ENCODE results near the gene TRAPPC11. TPM values are rescaled to one million over a fixed set of nuclear protein-coding genes. Genes with fewer than 3 reads are reported as not detected.
A peak's percentile ranks its signal among the peaks of the same experiment; 100 is the strongest.

TRAPPC11 gene
- total and polyA plus RNA-seq, 11 donors: 10.4 to 28.5 (median 21.6) TPM

- WGBS, 4 donors: 85 to 91% (median 88%) methylated on average over 8 to 11 of the region's 11 CpGs
- Histone ChIP-seq H3K27ac (no peak overlapping the region), H3K9me3 (no peaks in the 10 kb centered on the region), H3K27me3 (no peaks in the 10 kb centered on the region), H3K4me1 (peaks cover 0 to 5% (median 2%) of the 10 kb centered on the region in 12 donors), H3K36me3 (no peaks in the 10 kb centered on the region), H3K4me3 (no peak overlapping the region)
- TF ChIP-seq CTCF (IDR thresholded peaks at IDR 0.05): no peak
- TF ChIP-seq POLR2A (IDR thresholded peaks at IDR 0.05): no peak
- DNase-seq: no peak
- intact Hi-C loops (cut with DNase I): no loop called here
- ATAC-seq: peak in 1 of 4 donors; percentile 48
Measured at GRCh38 chr4:183733181-183733580, 74.1 kb downstream of the TRAPPC11 start.

- Histone ChIP-seq H3K27ac (peak overlapping the region in 8 of 12 donors; percentile 10 to 57 (median 45)), H3K36me3 (no peaks in the 10 kb centered on the region), H3K4me3 (peak overlapping the region in 1 of 12 donors; percentile 21), H3K27me3 (no peaks in the 10 kb centered on the region), H3K9me3 (no peaks in the 10 kb centered on the region), H3K4me1 (peaks cover 0 to 9% (median 3%) of the 10 kb centered on the region in 12 donors)
- DNase-seq: peak in 2 of 5 donors; percentile 44 to 45
- no peak for TF ChIP-seq CTCF (IDR thresholded peaks at IDR 0.05)
- TF ChIP-seq POLR2A (IDR thresholded peaks at IDR 0.05): no peak
- ATAC-seq: peak; percentile 55 to 95 (median 84)
- intact Hi-C loops (cut with DNase I): no loop called here
- WGBS, 4 donors: 17 to 25% (median 20%) methylated on average over 10 of the region's 10 CpGs
Measured at GRCh38 chr4:183738081-183738673, 79.1 kb downstream of the TRAPPC11 start.

GRCh38 chr4:183738961-183739360, 79.9 kb downstream of the TRAPPC11 start:
- Histone ChIP-seq H3K27ac (peak overlapping the region in 3 of 12 donors; percentile 48 to 57 (median 49)), H3K27me3 (no peaks in the 10 kb centered on the region)
- no peak for ATAC-seq

More at GRCh38 chr4:183738961-183739360, 79.9 kb downstream of the TRAPPC11 start:
- Histone ChIP-seq H3K4me1 (peaks cover 0 to 9% (median 3%) of the 10 kb centered on the region in 12 donors), H3K9me3 (no peaks in the 10 kb centered on the region), H3K36me3 (no peaks in the 10 kb centered on the region), H3K4me3 (no peak overlapping the region)
- DNase-seq: no peak
- no peak for TF ChIP-seq CTCF (IDR thresholded peaks at IDR 0.05)
- no peak for TF ChIP-seq POLR2A (IDR thresholded peaks at IDR 0.05)
- 93 to 96% (median 96%) methylated on average over 4 of the region's 4 CpGs for WGBS, 4 donors
- intact Hi-C loops (cut with DNase I): no loop called here
